ENCODE results near the gene CRYBB1. TPM values are rescaled to one million over a fixed set of nuclear protein-coding genes. Genes with fewer than 3 reads are reported as not detected.

Gene CRYBB1
- total RNA-seq, 1 donor from 2014 or later: 1.4 TPM

DNA sequence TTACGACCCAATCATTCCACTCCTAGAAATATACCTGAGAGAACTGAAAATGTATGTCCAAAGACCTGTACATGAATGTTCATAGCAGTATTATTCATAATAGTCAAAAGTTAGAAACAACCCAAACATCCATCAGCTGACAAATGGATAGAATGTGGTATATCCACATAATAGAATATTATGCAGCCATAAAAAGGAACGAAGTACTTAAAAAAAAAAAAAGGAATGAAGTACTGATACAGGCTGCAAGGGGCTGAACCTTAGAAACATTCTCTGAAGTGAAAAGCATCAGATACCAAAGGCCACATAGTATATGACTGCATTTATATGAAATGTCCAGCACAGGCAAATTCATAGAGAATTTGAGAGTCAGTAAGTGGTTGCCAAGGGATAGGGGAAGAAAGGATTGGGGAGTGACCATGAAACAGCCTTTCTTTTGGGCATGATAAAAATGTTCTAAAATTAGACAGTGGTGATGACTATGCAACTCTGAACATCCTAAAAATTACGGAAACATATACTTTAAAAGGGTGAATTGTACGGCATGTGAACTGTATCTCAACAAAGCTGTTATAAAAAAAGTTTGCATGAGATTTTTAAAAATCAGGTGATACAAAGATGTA lies 29.7 kb downstream of the CRYBB1 start:
- Histone ChIP-seq H3K4me3 (peak overlapping the region; percentile 88), H3K27ac (peak overlapping the region; percentile 91), H3K27me3 (ENCODE audit: low read depth) (no peaks in the 10 kb centered on the region), H3K36me3 (no peaks in the 10 kb centered on the region), H3K9me3 (no peaks in the 10 kb centered on the region), H3K4me1 (peaks cover 62% of the 10 kb centered on the region)
- intact Hi-C loops (cut with DNase I): no loop called here
- no peak for ATAC-seq
- TF ChIP-seq, protein P1, sequence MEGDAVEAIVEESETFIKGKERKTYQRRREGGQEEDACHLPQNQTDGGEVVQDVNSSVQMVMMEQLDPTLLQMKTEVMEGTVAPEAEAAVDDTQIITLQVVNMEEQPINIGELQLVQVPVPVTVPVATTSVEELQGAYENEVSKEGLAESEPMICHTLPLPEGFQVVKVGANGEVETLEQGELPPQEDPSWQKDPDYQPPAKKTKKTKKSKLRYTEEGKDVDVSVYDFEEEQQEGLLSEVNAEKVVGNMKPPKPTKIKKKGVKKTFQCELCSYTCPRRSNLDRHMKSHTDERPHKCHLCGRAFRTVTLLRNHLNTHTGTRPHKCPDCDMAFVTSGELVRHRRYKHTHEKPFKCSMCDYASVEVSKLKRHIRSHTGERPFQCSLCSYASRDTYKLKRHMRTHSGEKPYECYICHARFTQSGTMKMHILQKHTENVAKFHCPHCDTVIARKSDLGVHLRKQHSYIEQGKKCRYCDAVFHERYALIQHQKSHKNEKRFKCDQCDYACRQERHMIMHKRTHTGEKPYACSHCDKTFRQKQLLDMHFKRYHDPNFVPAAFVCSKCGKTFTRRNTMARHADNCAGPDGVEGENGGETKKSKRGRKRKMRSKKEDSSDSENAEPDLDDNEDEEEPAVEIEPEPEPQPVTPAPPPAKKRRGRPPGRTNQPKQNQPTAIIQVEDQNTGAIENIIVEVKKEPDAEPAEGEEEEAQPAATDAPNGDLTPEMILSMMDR (IDR thresholded peaks at IDR 0.05): no peak
- DNase-seq: no peak

GRCh38 chr22:26586556-26587325 lies 31.1 kb downstream of the CRYBB1 start:
- no peak for ATAC-seq
- peaks cover 7% of the 10 kb centered on the region for H3K36me3 ChIP-seq
- TF ChIP-seq, protein P1 (IDR thresholded peaks at IDR 0.05): no peak

DNA sequence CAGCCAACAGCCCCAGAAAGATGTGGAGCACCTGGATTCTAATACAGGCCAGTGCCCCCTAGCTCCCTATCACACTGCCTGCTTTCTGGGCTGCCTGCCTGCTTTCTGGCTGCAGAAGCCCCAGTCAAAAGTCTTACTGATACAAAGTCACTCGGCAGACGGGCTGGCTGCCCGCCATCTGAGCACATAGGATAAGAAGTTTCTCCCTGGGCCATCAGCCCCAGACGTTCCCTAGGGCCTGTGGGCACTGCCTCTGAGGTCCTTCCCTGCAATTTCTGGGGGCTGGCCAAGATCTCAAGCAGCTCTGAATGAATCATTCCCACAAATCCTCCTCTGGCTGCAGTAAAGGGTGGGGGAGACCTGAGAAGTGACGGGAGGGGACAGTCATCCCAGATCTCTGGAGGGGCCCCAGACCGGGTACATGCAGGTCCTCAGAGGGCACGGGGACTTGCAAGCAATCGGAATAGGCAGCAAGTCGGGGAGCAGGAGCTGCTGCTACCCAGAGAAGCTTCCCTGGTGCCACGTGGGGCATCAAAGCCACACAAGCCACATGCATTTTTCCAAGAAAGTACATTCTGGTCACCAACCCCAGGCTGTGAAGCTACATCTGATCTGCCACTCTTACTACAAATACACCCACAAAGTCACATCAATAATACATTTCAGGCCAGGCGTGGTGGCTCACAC lies 32.6 kb downstream of the CRYBB1 start:
- peaks cover 8% of the 10 kb centered on the region for H3K36me3 ChIP-seq
- peak overlapping the region; percentile 12 for H3K4me3 ChIP-seq
- TF ChIP-seq, protein P1 (IDR thresholded peaks at IDR 0.05): no peak
- ATAC-seq (peak; percentile 10 to 51), DNase-seq (peak; percentile 66)
- intact Hi-C loops (cut with DNase I): no loop called here
- no peaks in the 10 kb centered on the region for H3K9me3 ChIP-seq
- no peaks in the 10 kb centered on the region for H3K27me3 ChIP-seq (ENCODE audit: low read depth)
- peaks cover 44% of the 10 kb centered on the region for H3K4me1 ChIP-seq
- H3K27ac ChIP-seq: no peak overlapping the region

More at GRCh38 chr22:26586556-26587325, 31.1 kb downstream of the CRYBB1 start:
- H3K9me3 ChIP-seq: no peaks in the 10 kb centered on the region
- peak overlapping the region; percentile 88 for H3K4me3 ChIP-seq
- DNase-seq: no peak
- intact Hi-C loops (cut with DNase I): no loop called here
- peaks cover 50% of the 10 kb centered on the region for H3K4me1 ChIP-seq
- H3K27ac ChIP-seq: peak overlapping the region; percentile 58
- H3K27me3 ChIP-seq (ENCODE audit: low read depth): no peaks in the 10 kb centered on the region

GRCh38 chr22:26584010-26584409 lies 33.8 kb downstream of the CRYBB1 start:
- ATAC-seq: no peak
- H3K4me3 ChIP-seq: no peak overlapping the region
- H3K27me3 ChIP-seq (ENCODE audit: low read depth): no peaks in the 10 kb centered on the region
- intact Hi-C loops (cut with DNase I): no loop called here
- TF ChIP-seq, protein P1 (IDR thresholded peaks at IDR 0.05): no peak
- H3K9me3 ChIP-seq: no peaks in the 10 kb centered on the region
- peaks cover 8% of the 10 kb centered on the region for H3K36me3 ChIP-seq
- no peak for DNase-seq
- no peak overlapping the region for H3K27ac ChIP-seq
- peaks cover 54% of the 10 kb centered on the region for H3K4me1 ChIP-seq

DNA sequence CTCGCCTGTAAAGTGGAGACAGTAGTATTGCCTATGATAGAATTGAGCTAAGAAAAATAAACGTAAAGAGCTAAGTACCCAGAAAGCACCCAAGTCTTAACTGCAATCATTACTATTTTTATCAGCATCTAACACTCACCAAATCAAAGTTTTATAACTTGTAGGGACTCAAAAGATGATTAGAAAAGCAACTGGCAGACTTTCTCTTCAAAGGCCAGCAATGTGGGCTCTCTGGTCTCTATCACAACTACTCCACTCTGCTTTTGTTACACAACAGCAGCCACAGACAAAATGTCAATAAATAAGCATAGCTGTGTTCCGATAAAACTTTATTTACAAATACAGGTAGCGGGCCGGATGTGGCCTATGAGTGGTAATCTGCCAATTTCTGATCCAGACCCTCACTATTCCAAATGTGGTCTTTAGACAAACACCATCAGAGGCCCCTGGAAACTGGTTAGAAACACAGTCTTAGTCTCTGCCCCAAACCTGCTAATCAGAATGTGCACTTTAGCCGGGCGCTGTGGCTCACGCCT lies 36.1 kb downstream of the CRYBB1 start:
- intact Hi-C loops (cut with DNase I): no loop called here
- TF ChIP-seq, protein P1 (IDR thresholded peaks at IDR 0.05): no peak
- no peaks in the 10 kb centered on the region for H3K9me3 ChIP-seq
- no peak overlapping the region for H3K4me3 ChIP-seq
- H3K27me3 ChIP-seq (ENCODE audit: low read depth): no peaks in the 10 kb centered on the region
- no peak for DNase-seq
- no peak for ATAC-seq
- peaks cover 8% of the 10 kb centered on the region for H3K36me3 ChIP-seq
- peaks cover 44% of the 10 kb centered on the region for H3K4me1 ChIP-seq
- H3K27ac ChIP-seq: no peak overlapping the region

All from lower lobe of right lung (tissue), 2 donors.